Breast epithelium (tissue), 3 donors: ENCODE data around the gene MYLK.

Source experiments
- POLR2A ChIP-seq: fragments of 450-650 bp; IDR thresholded peaks from one replicate; pipeline ENCODE4 v1.6.1; 2016; ENCODE audit warnings: antibody characterized with exemption, mild to moderate bottlenecking, moderate library complexity
- TF ChIP-seq, protein P1 (sequence below), 3 donors: fragments of 450-650 bp; IDR thresholded peaks; one replicate each; pipeline ENCODE4 v1.5.1; 2016 to 2017; ENCODE audit warnings: antibody characterized with exemption in 3 of 3, mild to moderate bottlenecking in 3 of 3, moderate library complexity in 3 of 3

DNA sequence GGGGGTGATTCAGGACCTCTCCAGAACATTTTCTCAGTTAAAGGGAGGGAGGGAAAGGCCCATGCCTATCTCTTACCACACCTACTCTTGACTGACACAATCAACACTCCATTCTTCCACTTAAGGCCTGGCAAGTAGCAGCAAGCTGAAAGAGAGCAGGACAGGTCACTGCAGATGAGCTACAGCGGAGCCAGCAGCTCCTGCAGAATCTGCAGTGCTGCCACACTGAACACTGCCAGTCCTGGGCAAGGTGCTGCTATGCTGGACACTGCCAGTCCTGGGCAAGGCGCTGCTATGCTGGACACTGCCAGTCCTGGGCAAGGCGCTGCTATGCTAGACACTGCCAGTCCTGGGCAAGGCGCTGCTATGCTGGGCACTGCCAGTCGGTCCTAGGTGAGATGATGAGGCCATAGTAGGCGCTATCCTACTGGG, 143.7 kb downstream of the MYLK start:
- TF ChIP-seq, protein P1, sequence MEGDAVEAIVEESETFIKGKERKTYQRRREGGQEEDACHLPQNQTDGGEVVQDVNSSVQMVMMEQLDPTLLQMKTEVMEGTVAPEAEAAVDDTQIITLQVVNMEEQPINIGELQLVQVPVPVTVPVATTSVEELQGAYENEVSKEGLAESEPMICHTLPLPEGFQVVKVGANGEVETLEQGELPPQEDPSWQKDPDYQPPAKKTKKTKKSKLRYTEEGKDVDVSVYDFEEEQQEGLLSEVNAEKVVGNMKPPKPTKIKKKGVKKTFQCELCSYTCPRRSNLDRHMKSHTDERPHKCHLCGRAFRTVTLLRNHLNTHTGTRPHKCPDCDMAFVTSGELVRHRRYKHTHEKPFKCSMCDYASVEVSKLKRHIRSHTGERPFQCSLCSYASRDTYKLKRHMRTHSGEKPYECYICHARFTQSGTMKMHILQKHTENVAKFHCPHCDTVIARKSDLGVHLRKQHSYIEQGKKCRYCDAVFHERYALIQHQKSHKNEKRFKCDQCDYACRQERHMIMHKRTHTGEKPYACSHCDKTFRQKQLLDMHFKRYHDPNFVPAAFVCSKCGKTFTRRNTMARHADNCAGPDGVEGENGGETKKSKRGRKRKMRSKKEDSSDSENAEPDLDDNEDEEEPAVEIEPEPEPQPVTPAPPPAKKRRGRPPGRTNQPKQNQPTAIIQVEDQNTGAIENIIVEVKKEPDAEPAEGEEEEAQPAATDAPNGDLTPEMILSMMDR (IDR thresholded peaks at IDR 0.05), result no peak
- TF ChIP-seq POLR2A, result no peak
